AG10803 (cell line): ENCODE results near the gene CFAP74.

Experiments
- DNase-seq: peaks from one replicate; pipeline ENCODE4 v3.0.0; 2010; ENCODE audit warnings: low read depth
- H3K4me3 ChIP-seq: 2 replicates; pipeline ENCODE4 v1.5.1; 2011; ENCODE audit warnings: mild to moderate bottlenecking, low read length, control low read depth
- CTCF ChIP-seq: conservative IDR thresholded peaks from 2 replicates; pipeline ENCODE4 v1.5.1; 2011; ENCODE audit warnings: mild to moderate bottlenecking, low read length, control low read depth, inconsistent platforms

The CFAP74 gene

GRCh38 chr1:1972976-1973715 is 30.4 kb downstream of the CFAP74 start:
- no peak for TF ChIP-seq CTCF
- no peak overlapping the region for H3K4me3 ChIP-seq
- DNase-seq = no peak

- no peak for TF ChIP-seq CTCF
- DNase-seq = no peak
- H3K4me3 ChIP-seq = no peak overlapping the region
Measured at GRCh38 chr1:1971688-1972087, 31.9 kb downstream of the CFAP74 start.

- no peak overlapping the region for H3K4me3 ChIP-seq
- DNase-seq = no peak
- TF ChIP-seq CTCF = no peak
Measured at GRCh38 chr1:1971017-1971416, 32.6 kb downstream of the CFAP74 start.

GRCh38 chr1:1969953-1970716 is 33.5 kb downstream of the CFAP74 start:
- no peak for DNase-seq
- no peak overlapping the region for H3K4me3 ChIP-seq
- TF ChIP-seq CTCF = no peak

- H3K4me3 ChIP-seq = no peak overlapping the region
- DNase-seq = no peak
- no peak for TF ChIP-seq CTCF
Measured at GRCh38 chr1:1969505-1969900, 34.1 kb downstream of the CFAP74 start.

- no peak overlapping the region for H3K4me3 ChIP-seq
- no peak for TF ChIP-seq CTCF
- no peak for DNase-seq
Measured at GRCh38 chr1:1968767-1969504, 34.6 kb downstream of the CFAP74 start.
